Astrocyte of the spinal cord (primary cell): ENCODE results near the gene ARHGEF4.
A peak's percentile ranks its signal among the peaks of the same experiment; 100 is the strongest.

Experiments
- DNase-seq: peaks from one replicate; pipeline ENCODE4 v3.0.0; 2011; ENCODE audit warnings: low read depth, low spot score
- H3K4me3 ChIP-seq: 2 replicates; pipeline ENCODE4 v1.5.1; 2011; ENCODE audit warnings: low read depth, mild to moderate bottlenecking, low read length, moderate library complexity
- in situ Hi-C: cut with HindIII; loops from 2 replicates; pipeline ENCODE4 v1.10.0; 2017; ENCODE audit warnings: low sequenced_read_pairs
- TF ChIP-seq, protein P1 (sequence below): IDR thresholded peaks from 2 replicates; pipeline ENCODE4 v1.5.1; 2012; ENCODE audit warnings: low read depth, mild to moderate bottlenecking, low read length, inconsistent platforms

The ARHGEF4 gene

DNA sequence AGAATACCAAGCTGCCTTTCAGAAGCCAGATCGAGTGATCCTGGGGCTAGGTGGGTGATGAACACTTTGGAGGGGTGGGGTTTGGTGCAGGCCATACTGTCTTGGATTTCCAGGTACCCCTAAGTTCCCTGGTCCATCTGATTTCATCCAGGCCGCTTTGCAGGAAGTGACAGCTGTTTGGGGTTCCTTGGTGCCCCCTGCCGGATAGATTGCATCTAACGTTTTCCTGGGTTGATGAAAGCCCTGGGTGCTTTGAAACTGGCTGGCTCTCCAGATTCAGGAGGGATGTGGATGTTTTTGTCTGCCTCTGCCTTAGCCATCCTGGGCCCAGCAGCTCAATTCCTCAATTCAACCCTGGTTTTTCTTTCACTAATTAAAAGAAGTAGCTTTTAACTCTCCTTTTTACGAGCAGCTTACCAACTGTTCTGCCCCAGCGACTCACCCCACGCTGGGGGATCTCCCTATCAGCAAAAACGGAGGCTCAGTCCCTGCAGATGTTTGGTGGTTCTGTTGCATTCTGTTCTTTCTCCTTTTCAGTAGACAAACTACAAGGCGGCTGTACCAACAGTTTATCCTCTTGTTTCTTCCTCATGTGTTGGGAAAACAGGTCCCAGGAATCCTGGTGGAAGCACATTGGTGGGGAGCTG, 37.1 kb downstream of the ARHGEF4 start:
- no peak overlapping the region for H3K4me3 ChIP-seq
- TF ChIP-seq, protein P1, sequence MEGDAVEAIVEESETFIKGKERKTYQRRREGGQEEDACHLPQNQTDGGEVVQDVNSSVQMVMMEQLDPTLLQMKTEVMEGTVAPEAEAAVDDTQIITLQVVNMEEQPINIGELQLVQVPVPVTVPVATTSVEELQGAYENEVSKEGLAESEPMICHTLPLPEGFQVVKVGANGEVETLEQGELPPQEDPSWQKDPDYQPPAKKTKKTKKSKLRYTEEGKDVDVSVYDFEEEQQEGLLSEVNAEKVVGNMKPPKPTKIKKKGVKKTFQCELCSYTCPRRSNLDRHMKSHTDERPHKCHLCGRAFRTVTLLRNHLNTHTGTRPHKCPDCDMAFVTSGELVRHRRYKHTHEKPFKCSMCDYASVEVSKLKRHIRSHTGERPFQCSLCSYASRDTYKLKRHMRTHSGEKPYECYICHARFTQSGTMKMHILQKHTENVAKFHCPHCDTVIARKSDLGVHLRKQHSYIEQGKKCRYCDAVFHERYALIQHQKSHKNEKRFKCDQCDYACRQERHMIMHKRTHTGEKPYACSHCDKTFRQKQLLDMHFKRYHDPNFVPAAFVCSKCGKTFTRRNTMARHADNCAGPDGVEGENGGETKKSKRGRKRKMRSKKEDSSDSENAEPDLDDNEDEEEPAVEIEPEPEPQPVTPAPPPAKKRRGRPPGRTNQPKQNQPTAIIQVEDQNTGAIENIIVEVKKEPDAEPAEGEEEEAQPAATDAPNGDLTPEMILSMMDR, result peak; percentile 84
- peak; percentile 69 for DNase-seq
- in situ Hi-C loops, result no loop called here

DNA sequence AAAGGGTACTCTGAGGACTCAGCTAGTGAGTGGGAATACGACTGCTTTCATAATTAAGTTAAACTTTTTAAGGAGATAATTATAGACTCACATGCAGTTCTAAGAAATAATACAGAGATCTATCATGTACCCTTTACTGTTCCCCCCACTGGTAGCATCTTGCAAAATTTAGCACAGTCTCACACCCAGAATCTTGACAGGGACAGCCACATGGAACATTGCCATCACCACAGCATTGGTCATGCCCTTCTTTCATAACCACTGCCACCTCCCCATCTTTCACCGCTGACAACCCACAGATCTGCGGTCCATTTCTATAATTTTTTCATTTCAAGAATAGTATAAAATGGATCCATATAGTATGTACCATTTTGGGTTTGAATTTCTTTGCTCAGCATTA, 37.8 kb downstream of the ARHGEF4 start:
- TF ChIP-seq, protein P1, result no peak
- H3K4me3 ChIP-seq, result no peak overlapping the region
- in situ Hi-C loops, result no loop called here
- no peak for DNase-seq

DNA sequence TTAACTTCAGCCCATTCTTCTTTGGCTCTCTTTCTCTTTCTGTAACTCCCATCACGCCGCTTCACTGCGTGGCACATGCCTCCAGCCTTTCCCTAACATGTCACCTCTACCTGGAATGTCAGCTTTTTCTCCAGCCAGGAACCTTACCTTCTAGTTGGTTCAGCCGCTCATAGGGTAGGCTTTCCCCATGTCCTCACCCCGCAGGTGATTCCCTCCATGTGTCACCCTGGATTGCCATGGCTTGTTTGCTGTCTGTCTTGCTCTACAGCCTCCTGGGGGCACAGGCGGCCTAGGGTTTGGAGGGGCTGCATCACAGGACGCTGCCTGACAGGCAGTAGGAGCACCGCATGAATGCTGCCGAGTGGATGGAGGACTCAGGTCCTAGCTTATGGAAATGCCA, 39.2 kb downstream of the ARHGEF4 start:
- TF ChIP-seq, protein P1, result no peak
- DNase-seq, result no peak
- in situ Hi-C loops, result no loop called here
- no peak overlapping the region for H3K4me3 ChIP-seq

DNA sequence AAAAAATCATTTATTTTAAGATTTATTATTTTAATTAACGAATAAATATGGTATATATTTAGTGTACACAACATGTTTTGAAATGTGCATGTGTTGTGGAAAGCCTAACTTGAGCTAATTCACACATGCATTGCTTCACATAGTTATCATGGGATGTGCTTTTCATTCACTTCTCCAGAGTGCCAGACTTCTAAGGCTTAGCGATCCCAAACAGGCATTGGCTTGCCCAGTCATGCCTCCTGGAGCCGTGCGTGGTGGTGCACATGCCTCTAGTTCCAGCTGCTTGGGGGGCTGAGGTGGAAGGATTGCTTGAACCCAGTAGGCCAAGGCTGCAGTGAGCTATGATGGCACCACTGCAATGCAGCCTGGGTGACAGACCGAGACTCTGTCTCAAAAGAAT, 40.5 kb downstream of the ARHGEF4 start:
- in situ Hi-C loops, result no loop called here
- no peak for DNase-seq
- H3K4me3 ChIP-seq, result no peak overlapping the region
- TF ChIP-seq, protein P1, result no peak

DNA sequence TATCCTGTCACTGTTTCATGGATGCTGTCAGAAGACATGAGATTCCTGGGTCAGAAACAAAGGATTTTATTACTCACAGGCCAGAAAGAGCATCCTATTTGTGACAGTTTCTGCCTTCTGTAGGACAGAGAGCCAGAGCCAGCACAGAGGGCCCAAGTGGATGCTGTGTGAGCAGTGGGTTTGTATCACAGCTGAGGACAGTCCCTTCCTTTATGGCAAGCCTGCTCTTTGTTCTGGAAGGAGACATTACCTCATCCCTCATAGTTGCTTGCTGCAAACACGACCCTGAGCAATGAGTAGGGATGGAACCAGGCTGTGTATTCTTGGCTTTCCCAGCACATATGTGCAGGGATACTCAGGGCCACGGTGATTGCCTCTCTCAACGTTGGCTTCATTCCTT, 41.6 kb downstream of the ARHGEF4 start:
- TF ChIP-seq, protein P1, result no peak
- no peak for DNase-seq
- H3K4me3 ChIP-seq, result no peak overlapping the region
- in situ Hi-C loops, result no loop called here

DNA sequence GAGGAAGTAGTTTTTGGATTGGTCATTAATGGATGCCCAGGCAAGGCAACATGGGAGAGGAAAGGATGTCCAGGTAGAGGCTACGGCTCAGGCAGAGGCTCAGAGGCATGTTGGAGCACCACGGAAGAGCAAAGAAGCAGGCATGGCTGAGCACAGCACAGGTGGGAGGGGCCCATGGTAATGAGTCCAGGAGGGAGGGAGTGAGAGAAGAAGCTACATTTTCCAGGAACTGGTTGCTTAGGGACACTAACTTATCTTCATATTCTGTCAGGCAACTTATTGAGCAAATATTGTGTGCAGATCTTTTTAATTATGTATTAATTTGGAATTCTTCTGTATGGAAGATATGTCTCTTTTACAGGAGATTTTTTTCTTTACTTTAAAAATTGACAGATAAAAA, 42.2 kb downstream of the ARHGEF4 start:
- TF ChIP-seq, protein P1, result no peak
- H3K4me3 ChIP-seq, result no peak overlapping the region
- in situ Hi-C loops, result no loop called here
- DNase-seq, result no peak
